Measurements from ENCODE around the gene SYCN. TPM values are rescaled to one million over a fixed set of nuclear protein-coding genes. Genes with fewer than 3 reads are reported as not detected.

SYCN gene
- total RNA-seq, 1 donor from 2014 or later: not detected

DNA sequence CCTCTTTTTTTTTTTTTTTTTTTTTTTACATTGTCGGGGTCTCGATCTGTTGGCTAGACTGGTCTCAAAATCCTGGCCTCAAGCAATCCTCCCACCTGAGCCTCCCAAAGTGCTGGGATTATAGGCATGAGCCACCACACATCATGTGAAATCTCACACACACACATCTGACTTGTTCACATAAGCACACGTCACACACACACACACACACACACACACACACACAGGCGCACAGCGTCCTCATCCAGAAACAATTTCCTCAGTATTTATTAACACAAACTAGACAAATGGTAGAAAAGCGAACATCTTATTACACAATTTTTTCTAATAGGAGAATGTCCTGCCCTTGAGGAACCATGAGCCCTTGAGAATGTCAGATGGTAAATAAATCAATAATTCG is 5.1 kb upstream of the SYCN start:
- no peak overlapping the region for H3K4me3 Mint-ChIP-seq (ENCODE audit: unreplicated experiment)
- DNase-seq (ENCODE audit: low spot score): no peak
- no peaks in the 10 kb centered on the region for H3K36me3 Mint-ChIP-seq (ENCODE audit: low read depth, unreplicated experiment)
- H3K4me1 Mint-ChIP-seq (ENCODE audit: unreplicated experiment): peaks cover 3% of the 10 kb centered on the region
- no peak for TF ChIP-seq CTCF (IDR thresholded peaks at IDR 0.05; ENCODE audit: unreplicated experiment)
- no peak overlapping the region for H3K27ac Mint-ChIP-seq (ENCODE audit: unreplicated experiment)
- no peaks in the 10 kb centered on the region for H3K9me3 Mint-ChIP-seq (ENCODE audit: unreplicated experiment)
- H3K27me3 Mint-ChIP-seq (ENCODE audit: unreplicated experiment): peaks cover 5% of the 10 kb centered on the region

DNA sequence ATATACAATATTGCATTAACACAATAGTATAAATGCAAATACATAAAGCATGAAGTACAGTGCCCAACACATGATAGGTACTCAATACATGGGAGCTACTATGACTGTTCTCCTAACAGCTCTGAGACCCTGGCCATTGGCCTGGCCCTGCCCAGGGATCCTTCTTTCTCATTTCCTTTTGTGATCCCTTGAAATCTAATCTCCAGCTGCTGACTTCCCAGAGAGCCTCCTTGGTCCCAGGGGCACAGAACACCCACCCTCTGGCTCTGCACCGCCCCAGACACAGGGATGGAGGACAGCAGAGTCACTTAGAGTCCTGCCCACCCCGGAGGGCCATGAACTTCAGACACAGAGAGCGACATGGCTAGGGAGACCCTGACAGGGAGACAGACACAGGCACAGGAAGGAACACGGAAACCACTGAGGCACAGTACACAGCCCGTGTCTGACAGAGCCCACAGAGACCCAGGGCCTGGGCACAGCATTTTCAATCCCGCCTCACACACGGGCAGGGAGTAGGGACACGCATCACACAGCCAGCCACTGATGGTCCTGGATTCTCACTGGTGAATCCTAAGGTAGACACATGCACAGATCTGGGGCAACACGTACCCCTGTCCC is 4.2 kb upstream of the SYCN start:
- H3K4me3 Mint-ChIP-seq (ENCODE audit: unreplicated experiment): no peak overlapping the region
- no peak overlapping the region for H3K27ac Mint-ChIP-seq (ENCODE audit: unreplicated experiment)
- no peak for TF ChIP-seq CTCF (IDR thresholded peaks at IDR 0.05; ENCODE audit: unreplicated experiment)
- H3K36me3 Mint-ChIP-seq (ENCODE audit: low read depth, unreplicated experiment): no peaks in the 10 kb centered on the region
- H3K4me1 Mint-ChIP-seq (ENCODE audit: unreplicated experiment): peaks cover 3% of the 10 kb centered on the region
- DNase-seq (ENCODE audit: low spot score): no peak
- H3K27me3 Mint-ChIP-seq (ENCODE audit: unreplicated experiment): peaks cover 5% of the 10 kb centered on the region
- H3K9me3 Mint-ChIP-seq (ENCODE audit: unreplicated experiment): no peaks in the 10 kb centered on the region

DNA sequence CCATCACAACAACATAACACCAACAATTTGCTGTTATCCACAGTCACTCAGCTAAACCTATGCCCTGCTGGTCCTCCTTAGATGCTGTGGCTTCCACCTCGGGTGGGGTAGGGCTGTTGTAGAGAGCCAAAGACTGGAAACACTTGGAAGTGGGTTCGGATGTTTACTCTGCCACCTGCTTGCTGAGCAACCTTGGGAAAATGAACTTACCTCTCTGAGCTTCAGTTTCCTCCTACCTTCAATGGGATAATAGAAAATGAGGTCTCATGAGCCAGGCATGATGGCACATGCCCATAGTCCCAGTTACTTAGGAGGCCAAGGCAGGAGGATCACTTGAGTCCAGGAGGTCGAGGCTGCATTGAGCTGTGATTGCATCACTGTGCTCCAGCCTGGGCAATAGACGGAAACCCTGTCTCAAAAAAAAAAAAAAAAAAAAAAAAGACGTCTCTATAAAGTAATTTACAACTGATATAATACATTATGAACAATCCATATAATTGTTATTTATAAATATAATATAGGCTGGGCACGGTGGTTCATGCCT is 3.3 kb upstream of the SYCN start:
- TF ChIP-seq CTCF (IDR thresholded peaks at IDR 0.05; ENCODE audit: unreplicated experiment): no peak
- peaks cover 3% of the 10 kb centered on the region for H3K4me1 Mint-ChIP-seq (ENCODE audit: unreplicated experiment)
- no peaks in the 10 kb centered on the region for H3K9me3 Mint-ChIP-seq (ENCODE audit: unreplicated experiment)
- DNase-seq (ENCODE audit: low spot score): no peak
- H3K27me3 Mint-ChIP-seq (ENCODE audit: unreplicated experiment): peaks cover 10% of the 10 kb centered on the region
- H3K36me3 Mint-ChIP-seq (ENCODE audit: low read depth, unreplicated experiment): no peaks in the 10 kb centered on the region
- H3K4me3 Mint-ChIP-seq (ENCODE audit: unreplicated experiment): no peak overlapping the region
- H3K27ac Mint-ChIP-seq (ENCODE audit: unreplicated experiment): no peak overlapping the region

GRCh38 chr19:39206122-39206521 is 2.1 kb upstream of the SYCN start:
- no peak for DNase-seq (ENCODE audit: low spot score)
- Mint-ChIP-seq H3K27me3 (ENCODE audit: unreplicated experiment) (peaks cover 13% of the 10 kb centered on the region), H3K4me1 (ENCODE audit: unreplicated experiment) (peaks cover 3% of the 10 kb centered on the region), H3K9me3 (ENCODE audit: unreplicated experiment) (no peaks in the 10 kb centered on the region), H3K4me3 (ENCODE audit: unreplicated experiment) (no peak overlapping the region), H3K36me3 (ENCODE audit: low read depth, unreplicated experiment) (no peaks in the 10 kb centered on the region), H3K27ac (ENCODE audit: unreplicated experiment) (no peak overlapping the region)
- TF ChIP-seq CTCF (IDR thresholded peaks at IDR 0.05; ENCODE audit: unreplicated experiment): no peak

GRCh38 chr19:39205449-39205764 is 1.3 kb upstream of the SYCN start:
- Mint-ChIP-seq H3K4me3 (ENCODE audit: unreplicated experiment) (no peak overlapping the region), H3K9me3 (ENCODE audit: unreplicated experiment) (no peaks in the 10 kb centered on the region), H3K27ac (ENCODE audit: unreplicated experiment) (no peak overlapping the region), H3K4me1 (ENCODE audit: unreplicated experiment) (peaks cover 3% of the 10 kb centered on the region), H3K36me3 (ENCODE audit: low read depth, unreplicated experiment) (no peaks in the 10 kb centered on the region), H3K27me3 (ENCODE audit: unreplicated experiment) (peaks cover 19% of the 10 kb centered on the region)
- TF ChIP-seq CTCF (IDR thresholded peaks at IDR 0.05; ENCODE audit: unreplicated experiment): no peak
- DNase-seq (ENCODE audit: low spot score): no peak

Data from endothelial cell (in vitro differentiated cells).